ENCODE measurements around the gene PAPOLA.
"Not testable (repeated sequence)": the region's sequence is repeated elsewhere in the genome, so short reads cannot be mapped to it uniquely, and the experiment has no call there.

Gene PAPOLA

GRCh38 chr14:96502621-96503305 is 581 bp downstream of the PAPOLA start:
- no peak for DNase-seq (ENCODE audit: low spot score)

- DNase-seq (ENCODE audit: low spot score) = no peak
Observed at GRCh38 chr14:96503306-96503679, 1.1 kb downstream of the PAPOLA start.

GRCh38 chr14:96504353-96504752 is 2.2 kb downstream of the PAPOLA start:
- not testable (repeated sequence) for DNase-seq (ENCODE audit: low spot score)

- no peak for DNase-seq (ENCODE audit: low spot score)
Observed at GRCh38 chr14:96507723-96508122, 5.5 kb downstream of the PAPOLA start.

- no peak for DNase-seq (ENCODE audit: low spot score)
Observed at GRCh38 chr14:96508900-96509299, 6.7 kb downstream of the PAPOLA start.

GRCh38 chr14:96509457-96510090 is 7.4 kb downstream of the PAPOLA start:
- no peak for DNase-seq (ENCODE audit: low spot score)

- no peak for DNase-seq (ENCODE audit: low spot score)
Observed at GRCh38 chr14:96511146-96511545, 9.0 kb downstream of the PAPOLA start.

- no peak for DNase-seq (ENCODE audit: low spot score)
Observed at GRCh38 chr14:96511667-96512066, 9.5 kb downstream of the PAPOLA start.

GRCh38 chr14:96512122-96512521 is 9.9 kb downstream of the PAPOLA start:
- no peak for DNase-seq (ENCODE audit: low spot score)

GRCh38 chr14:96512602-96513397 is 10.6 kb downstream of the PAPOLA start:
- DNase-seq (ENCODE audit: low spot score) = no peak

GRCh38 chr14:96514694-96515093 is 12.5 kb downstream of the PAPOLA start:
- DNase-seq (ENCODE audit: low spot score) = no peak

- DNase-seq (ENCODE audit: low spot score) = no peak
Observed at GRCh38 chr14:96515731-96516130, 13.5 kb downstream of the PAPOLA start.

GRCh38 chr14:96516351-96516750 is 14.2 kb downstream of the PAPOLA start:
- DNase-seq (ENCODE audit: low spot score) = no peak

- no peak for DNase-seq (ENCODE audit: low spot score)
Observed at GRCh38 chr14:96519970-96520369, 17.8 kb downstream of the PAPOLA start.

- no peak for DNase-seq (ENCODE audit: low spot score)
Observed at GRCh38 chr14:96525452-96525851, 23.3 kb downstream of the PAPOLA start.

- DNase-seq (ENCODE audit: low spot score) = no peak
Observed at GRCh38 chr14:96532632-96533031, 30.4 kb downstream of the PAPOLA start.

- DNase-seq (ENCODE audit: low spot score) = no peak
Observed at GRCh38 chr14:96536807-96537206, 34.6 kb downstream of the PAPOLA start.

- no peak for DNase-seq (ENCODE audit: low spot score)
Observed at GRCh38 chr14:96538097-96538989, 36.2 kb downstream of the PAPOLA start.

- DNase-seq (ENCODE audit: low spot score) = no peak
Observed at GRCh38 chr14:96538990-96539317, 36.8 kb downstream of the PAPOLA start.

- no peak for DNase-seq (ENCODE audit: low spot score)
Observed at GRCh38 chr14:96554315-96554910, 52.2 kb downstream of the PAPOLA start.

GRCh38 chr14:96559571-96559970 is 57.4 kb downstream of the PAPOLA start:
- DNase-seq (ENCODE audit: low spot score) = no peak

- no peak for DNase-seq (ENCODE audit: low spot score)
Observed at GRCh38 chr14:96564389-96564788, 62.2 kb downstream of the PAPOLA start.

Data from ecto neural progenitor cell (in vitro differentiated cells).